ENCODE data around the gene CST5. TPM values are rescaled to one million over a fixed set of nuclear protein-coding genes. Genes with fewer than 3 reads are reported as not detected.

The CST5 gene
- total and polyA plus RNA-seq, 3 donors from 2014 or later, result not detected

DNA sequence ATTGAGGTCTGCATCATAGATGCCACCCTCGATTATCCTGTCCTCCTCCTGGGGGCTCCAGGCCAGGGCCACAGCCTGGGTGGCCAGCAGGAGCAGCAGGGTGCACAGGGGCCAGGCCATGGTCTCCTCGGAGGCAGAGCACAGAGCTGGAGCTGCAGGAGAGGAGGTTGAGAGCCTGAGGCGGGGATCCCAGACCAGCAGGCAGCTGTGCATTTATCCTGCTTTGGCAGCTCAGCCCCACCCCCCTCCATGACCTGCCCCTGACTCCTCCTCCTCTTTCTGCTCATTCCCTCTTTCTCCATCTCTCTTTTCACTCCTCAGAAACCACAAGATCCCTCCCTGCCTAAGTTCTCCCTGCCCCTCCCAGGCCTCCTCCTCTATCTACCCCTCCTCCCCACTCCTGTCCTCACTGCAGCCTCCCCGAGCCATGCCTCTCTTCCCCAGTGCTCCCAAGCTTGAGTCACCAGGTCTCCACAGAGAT is 53.0 kb downstream of the CST5 start, which contains the start of gene CST2:
TSS of gene CST2 (minus strand) at position 189 of the 481 bp plus-strand sequence. CDS start at position 120, 69 bp downstream.
- Histone ChIP-seq H3K4me1 (no peaks in the 10 kb centered on the region), H3K36me3 (ENCODE audit: low read depth, missing control alignments) (no peaks in the 10 kb centered on the region), H3K4me3 (no peak within 1 kb of the TSS), H3K27me3 (no peaks in the 10 kb centered on the region), H3K9me3 (no peaks in the 10 kb centered on the region), H3K27ac (no peak within 1 kb of the TSS)
- 60 to 68% methylated on average over 4 of the region's 4 CpGs for WGBS, 2 donors
- DNase-seq, result no peak
- TF ChIP-seq POLR2A (IDR thresholded peaks at IDR 0.05), result no peak
- TF ChIP-seq, protein P1, sequence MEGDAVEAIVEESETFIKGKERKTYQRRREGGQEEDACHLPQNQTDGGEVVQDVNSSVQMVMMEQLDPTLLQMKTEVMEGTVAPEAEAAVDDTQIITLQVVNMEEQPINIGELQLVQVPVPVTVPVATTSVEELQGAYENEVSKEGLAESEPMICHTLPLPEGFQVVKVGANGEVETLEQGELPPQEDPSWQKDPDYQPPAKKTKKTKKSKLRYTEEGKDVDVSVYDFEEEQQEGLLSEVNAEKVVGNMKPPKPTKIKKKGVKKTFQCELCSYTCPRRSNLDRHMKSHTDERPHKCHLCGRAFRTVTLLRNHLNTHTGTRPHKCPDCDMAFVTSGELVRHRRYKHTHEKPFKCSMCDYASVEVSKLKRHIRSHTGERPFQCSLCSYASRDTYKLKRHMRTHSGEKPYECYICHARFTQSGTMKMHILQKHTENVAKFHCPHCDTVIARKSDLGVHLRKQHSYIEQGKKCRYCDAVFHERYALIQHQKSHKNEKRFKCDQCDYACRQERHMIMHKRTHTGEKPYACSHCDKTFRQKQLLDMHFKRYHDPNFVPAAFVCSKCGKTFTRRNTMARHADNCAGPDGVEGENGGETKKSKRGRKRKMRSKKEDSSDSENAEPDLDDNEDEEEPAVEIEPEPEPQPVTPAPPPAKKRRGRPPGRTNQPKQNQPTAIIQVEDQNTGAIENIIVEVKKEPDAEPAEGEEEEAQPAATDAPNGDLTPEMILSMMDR (IDR thresholded peaks at IDR 0.05), result no peak
- intact Hi-C loops (cut with DNase I; ENCODE audit: low total_unique reads), result no loop called here

Other genes starting within 250 kb of the CST5 start
- 1,000 to 10,000 TPM; 3,145 to 4,272 TPM for gene CST3, start 241.8 kb downstream of the CST5 start, total RNA-seq
- gene CST3, start 241.8 kb downstream of the CST5 start, polyA plus RNA-seq (ENCODE audit: insufficient read depth, low read depth, low replicate concordance), result 1,703 TPM
- not detected for gene CST4, start 190.7 kb downstream of the CST5 start, total RNA-seq
- gene CST4, start 190.7 kb downstream of the CST5 start, polyA plus RNA-seq (ENCODE audit: insufficient read depth, low read depth, low replicate concordance), result not detected
- 1 to 10 TPM; 1.0 to 1.1 TPM for gene CST1, start 128.8 kb downstream of the CST5 start, total RNA-seq
- gene CST1, start 128.8 kb downstream of the CST5 start, polyA plus RNA-seq (ENCODE audit: insufficient read depth, low read depth, low replicate concordance), result 0.96 TPM
- not detected for gene CST2, start 53.0 kb downstream of the CST5 start, total RNA-seq
- gene CST2, start 53.0 kb downstream of the CST5 start, polyA plus RNA-seq (ENCODE audit: insufficient read depth, low read depth, low replicate concordance), result 0.49 TPM
- 10 to 100 TPM in 1 of 2 donors, 1 to 10 TPM in 1; 6.9 to 13.4 TPM for gene GGTLC1, start 109.0 kb upstream of the CST5 start, total RNA-seq
- gene GGTLC1, start 109.0 kb upstream of the CST5 start, polyA plus RNA-seq (ENCODE audit: insufficient read depth, low read depth, low replicate concordance), result 20.7 TPM